ENCODE data around the gene CHTF8. TPM values are rescaled to one million over a fixed set of nuclear protein-coding genes. Genes with fewer than 3 reads are reported as not detected.
"Not testable (repeated sequence)": the region's sequence is repeated elsewhere in the genome, so short reads cannot be mapped to it uniquely, and the experiment has no call there.

CHTF8 gene
- polyA plus RNA-seq, 4 donors = 156 to 161 (median 158) TPM

- no peak for DNase-seq (ENCODE audit: low read depth in 4 of 4, low spot score in 2 of 4)
Measured at GRCh38 chr16:69141014-69141413, 8.6 kb upstream of the CHTF8 start.

- not testable (repeated sequence) for DNase-seq (ENCODE audit: low read depth in 4 of 4, low spot score in 2 of 4)
Measured at GRCh38 chr16:69139464-69139863, 7.1 kb upstream of the CHTF8 start.

- DNase-seq (ENCODE audit: low read depth in 4 of 4, low spot score in 2 of 4) = no peak
Measured at GRCh38 chr16:69138608-69139007, 6.2 kb upstream of the CHTF8 start.

GRCh38 chr16:69133373-69133954 is 1.1 kb upstream of the CHTF8 start:
- DNase-seq (ENCODE audit: low read depth in 4 of 4, low spot score in 2 of 4) = no peak

GRCh38 chr16:69131839-69132423 is 457 bp downstream of the CHTF8 start:
- peak in 3 of 4 donors; percentile 62 to 68 (median 65) for DNase-seq (ENCODE audit: low read depth in 4 of 4, low spot score in 2 of 4)

- no peak for DNase-seq (ENCODE audit: low read depth in 4 of 4, low spot score in 2 of 4)
Measured at GRCh38 chr16:69131167-69131838, 1.1 kb downstream of the CHTF8 start.

GRCh38 chr16:69130461-69130860 is 1.9 kb downstream of the CHTF8 start:
- no peak for DNase-seq (ENCODE audit: low read depth in 4 of 4, low spot score in 2 of 4)

GRCh38 chr16:69127966-69128510 is 4.3 kb downstream of the CHTF8 start:
- no peak for DNase-seq (ENCODE audit: low read depth in 4 of 4, low spot score in 2 of 4)

- not testable (repeated sequence) for DNase-seq (ENCODE audit: low read depth in 4 of 4, low spot score in 2 of 4)
Measured at GRCh38 chr16:69126801-69127200, 5.6 kb downstream of the CHTF8 start.

- no peak for DNase-seq (ENCODE audit: low read depth in 4 of 4, low spot score in 2 of 4)
Measured at GRCh38 chr16:69126221-69126620, 6.2 kb downstream of the CHTF8 start.

GRCh38 chr16:69124961-69125360 is 7.4 kb downstream of the CHTF8 start:
- DNase-seq (ENCODE audit: low read depth in 4 of 4, low spot score in 2 of 4) = not testable (repeated sequence)

- not testable (repeated sequence) for DNase-seq (ENCODE audit: low read depth in 4 of 4, low spot score in 2 of 4)
Measured at GRCh38 chr16:69124406-69124805, 8.0 kb downstream of the CHTF8 start.

- no peak for DNase-seq (ENCODE audit: low read depth in 4 of 4, low spot score in 2 of 4)
Measured at GRCh38 chr16:69123910-69124309, 8.5 kb downstream of the CHTF8 start.

- no peak for DNase-seq (ENCODE audit: low read depth in 4 of 4, low spot score in 2 of 4)
Measured at GRCh38 chr16:69120096-69120664, 12.2 kb downstream of the CHTF8 start.

GRCh38 chr16:69119536-69119935 is 12.9 kb downstream of the CHTF8 start:
- DNase-seq (ENCODE audit: low read depth in 4 of 4, low spot score in 2 of 4) = no peak

GRCh38 chr16:69118994-69119393 is 13.4 kb downstream of the CHTF8 start:
- no peak for DNase-seq (ENCODE audit: low read depth in 4 of 4, low spot score in 2 of 4)

- DNase-seq (ENCODE audit: low read depth in 4 of 4, low spot score in 2 of 4) = no peak
Measured at GRCh38 chr16:69118468-69118867, 13.9 kb downstream of the CHTF8 start.

- no peak for DNase-seq (ENCODE audit: low read depth in 4 of 4, low spot score in 2 of 4)
Measured at GRCh38 chr16:69116906-69117305, 15.5 kb downstream of the CHTF8 start.

- DNase-seq (ENCODE audit: low read depth in 4 of 4, low spot score in 2 of 4) = no peak
Measured at GRCh38 chr16:69116256-69116875, 16.0 kb downstream of the CHTF8 start.

- no peak for DNase-seq (ENCODE audit: low read depth in 4 of 4, low spot score in 2 of 4)
Measured at GRCh38 chr16:69115837-69116236, 16.6 kb downstream of the CHTF8 start.

GRCh38 chr16:69115361-69115760 is 17.0 kb downstream of the CHTF8 start:
- DNase-seq (ENCODE audit: low read depth in 4 of 4, low spot score in 2 of 4) = no peak

Data from left renal cortex interstitium (tissue), 4 donors.